Stimulated activated CD4-positive, alpha-beta T cell treated with anti-CD3 and anti-CD28 coated beads, Interleukin-12 subunit alpha, Interleukin-12 subunit beta, amount 100 ng/mL, for 24 hours (primary cell): ENCODE results near the gene GREM1.

Experiments used
- DNase-seq, 2 experiments: peaks; one replicate each; pipeline ENCODE4 v3.0.0-alpha.2; 2020; ENCODE audit warnings: low read depth in 2 of 2

GREM1 gene

GRCh38 chr15:32781781-32782180 lies 64.0 kb downstream of the GREM1 start:
- DNase-seq: no peak

GRCh38 chr15:32784581-32784980 lies 66.8 kb downstream of the GREM1 start:
- DNase-seq: no peak

GRCh38 chr15:32786906-32787305 lies 69.1 kb downstream of the GREM1 start:
- DNase-seq: no peak

GRCh38 chr15:32787949-32788348 lies 70.1 kb downstream of the GREM1 start:
- DNase-seq: no peak

- no peak for DNase-seq
Observed at GRCh38 chr15:32790352-32790999, 72.7 kb downstream of the GREM1 start.

GRCh38 chr15:32792436-32792835 lies 74.6 kb downstream of the GREM1 start:
- no peak for DNase-seq
